HL-60/S4 treated with phorbol 12-myristate 13-acetate at 8.2 ng/mL for 4 days and 3 days (cell line): ENCODE data around the gene FBXW12.
"Not testable (repeated sequence)": the region's sequence is repeated elsewhere in the genome, so short reads cannot be mapped to it uniquely, and the experiment has no call there.

ENCODE experiments used
- in situ Hi-C: fragments of 300-500 bp; cut with MboI; formaldehyde crosslinking; loops from 2 replicates; pipeline ENCODE4 v1.15.0; 2022; ENCODE audit warnings: low sequenced_read_pairs

The FBXW12 gene

GRCh38 chr3:48371651-48372376 lies at the start of gene FBXW12:
TSS of gene FBXW12 (plus strand) at chr3:48372219. CDS start at chr3:48372768, 549 bp downstream.
- in situ Hi-C loops, result no loop called here

GRCh38 chr3:48331706-48332435 lies 40.1 kb upstream of the FBXW12 start:
- in situ Hi-C loops, result not testable (repeated sequence)

GRCh38 chr3:48333346-48334245 lies 38.4 kb upstream of the FBXW12 start, which contains the start of gene SPINK8:
TSS of gene SPINK8 (minus strand) at chr3:48333661. CDS start at chr3:48328341, 5,320 bp downstream.
- in situ Hi-C loops, result not testable (repeated sequence)

GRCh38 chr3:48334605-48335004 lies 37.4 kb upstream of the FBXW12 start:
- in situ Hi-C loops, result no loop called here

GRCh38 chr3:48335286-48335685 lies 36.7 kb upstream of the FBXW12 start:
- in situ Hi-C loops, result not testable (repeated sequence)

GRCh38 chr3:48337536-48337935 lies 34.5 kb upstream of the FBXW12 start:
- in situ Hi-C loops, result not testable (repeated sequence)

- in situ Hi-C loops, result no loop called here
These were observed 33.4 kb upstream of the FBXW12 start for GRCh38 chr3:48338635-48339034.

GRCh38 chr3:48343432-48343831 lies 28.6 kb upstream of the FBXW12 start:
- in situ Hi-C loops, result no loop called here

- in situ Hi-C loops, result no loop called here
These were observed 27.0 kb upstream of the FBXW12 start for GRCh38 chr3:48344867-48345507.

GRCh38 chr3:48345946-48346572 lies 26.0 kb upstream of the FBXW12 start:
- in situ Hi-C loops, result no loop called here

- in situ Hi-C loops, result no loop called here
These were observed 24.5 kb upstream of the FBXW12 start for GRCh38 chr3:48347500-48347899.

- in situ Hi-C loops, result no loop called here
These were observed 19.5 kb upstream of the FBXW12 start for GRCh38 chr3:48352546-48352945.

GRCh38 chr3:48353987-48354386 lies 18.0 kb upstream of the FBXW12 start:
- in situ Hi-C loops, result no loop called here

GRCh38 chr3:48356419-48356818 lies 15.6 kb upstream of the FBXW12 start:
- in situ Hi-C loops, result no loop called here

GRCh38 chr3:48361928-48362327 lies 10.1 kb upstream of the FBXW12 start:
- in situ Hi-C loops, result no loop called here

GRCh38 chr3:48364840-48365239 lies 7.2 kb upstream of the FBXW12 start:
- in situ Hi-C loops, result no loop called here

- in situ Hi-C loops, result no loop called here
These were observed 4.8 kb upstream of the FBXW12 start for GRCh38 chr3:48367201-48367600.

- in situ Hi-C loops, result no loop called here
These were observed 2.2 kb upstream of the FBXW12 start for GRCh38 chr3:48369693-48370332.

- in situ Hi-C loops, result no loop called here
These were observed 1.7 kb upstream of the FBXW12 start for GRCh38 chr3:48370333-48370713.

GRCh38 chr3:48372377-48372770 lies 355 bp downstream of the FBXW12 start:
- in situ Hi-C loops, result no loop called here
